ENCODE results near the gene LRRC32. TPM values are rescaled to one million over a fixed set of nuclear protein-coding genes. Genes with fewer than 3 reads are reported as not detected.

Gene LRRC32
- total RNA-seq, 1 donor from 2014 or later = 66.3 TPM

DNA sequence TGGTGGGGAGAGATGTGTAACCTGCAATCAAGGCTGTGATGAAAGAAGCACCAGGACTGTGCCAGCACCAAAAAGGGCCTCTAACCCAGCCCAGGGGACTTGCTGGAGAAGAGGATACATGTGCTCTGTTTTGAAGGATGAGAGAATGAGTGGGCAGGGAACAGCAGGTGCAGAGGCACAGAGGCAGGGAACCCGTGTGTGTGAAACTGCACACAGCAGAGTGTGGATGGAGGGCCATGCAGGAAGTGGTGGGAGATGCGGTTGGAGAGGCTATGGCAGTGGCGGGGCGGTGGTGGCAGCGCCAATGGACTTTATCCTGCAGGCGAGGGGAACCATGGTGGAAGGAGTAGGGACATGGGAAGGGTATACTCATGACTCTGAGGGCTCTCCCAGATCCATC lies 25.2 kb upstream of the LRRC32 start:
- Histone ChIP-seq H3K4me1 (peaks cover 11% of the 10 kb centered on the region), H3K9me3 (no peaks in the 10 kb centered on the region), H3K4me3 (no peak overlapping the region), H3K36me3 (no peaks in the 10 kb centered on the region), H3K27ac (no peak overlapping the region), H3K27me3 (no peaks in the 10 kb centered on the region)
- intact Hi-C loops (cut with DNase I) = no loop called here
- TF ChIP-seq CTCF (IDR thresholded peaks at IDR 0.05) = no peak
- no peak for TF ChIP-seq POLR2A (IDR thresholded peaks at IDR 0.05)
- TF ChIP-seq POLR2AphosphoS5 (IDR thresholded peaks at IDR 0.05; ENCODE audit: insufficient read depth in 1 of 2, low read depth in 1 of 2) = no peak
- no peak for DNase-seq (ENCODE audit: extremely low spot score in 2 of 2)

GRCh38 chr11:76695133-76695532 lies 24.6 kb upstream of the LRRC32 start:
- no peaks in the 10 kb centered on the region for H3K9me3 ChIP-seq
- H3K27ac ChIP-seq = no peak overlapping the region

GRCh38 chr11:76694664-76695063 lies 24.1 kb upstream of the LRRC32 start:
- no peaks in the 10 kb centered on the region for H3K36me3 ChIP-seq
- DNase-seq (ENCODE audit: extremely low spot score in 2 of 2) = no peak
- intact Hi-C loops (cut with DNase I) = no loop called here
- no peak overlapping the region for H3K27ac ChIP-seq
- TF ChIP-seq CTCF (IDR thresholded peaks at IDR 0.05) (no peak), POLR2A (IDR thresholded peaks at IDR 0.05) (no peak), POLR2AphosphoS5 (IDR thresholded peaks at IDR 0.05; ENCODE audit: insufficient read depth in 1 of 2, low read depth in 1 of 2) (no peak)
- no peaks in the 10 kb centered on the region for H3K27me3 ChIP-seq
- H3K4me1 ChIP-seq = no peaks in the 10 kb centered on the region
- H3K9me3 ChIP-seq = no peaks in the 10 kb centered on the region
- H3K4me3 ChIP-seq = no peak overlapping the region

More at GRCh38 chr11:76695133-76695532, 24.6 kb upstream of the LRRC32 start:
- intact Hi-C loops (cut with DNase I) = no loop called here
- H3K4me1 ChIP-seq = peaks cover 5% of the 10 kb centered on the region
- DNase-seq (ENCODE audit: extremely low spot score in 2 of 2) = no peak
- no peak for TF ChIP-seq CTCF (IDR thresholded peaks at IDR 0.05)
- no peak for TF ChIP-seq POLR2A (IDR thresholded peaks at IDR 0.05)
- no peak for TF ChIP-seq POLR2AphosphoS5 (IDR thresholded peaks at IDR 0.05; ENCODE audit: insufficient read depth in 1 of 2, low read depth in 1 of 2)
- no peaks in the 10 kb centered on the region for H3K27me3 ChIP-seq
- no peaks in the 10 kb centered on the region for H3K36me3 ChIP-seq
- H3K4me3 ChIP-seq = no peak overlapping the region

- no peak overlapping the region for H3K4me3 ChIP-seq
- no peaks in the 10 kb centered on the region for H3K27me3 ChIP-seq
- no peaks in the 10 kb centered on the region for H3K4me1 ChIP-seq
- intact Hi-C loops (cut with DNase I) = no loop called here
- H3K36me3 ChIP-seq = no peaks in the 10 kb centered on the region
- TF ChIP-seq POLR2AphosphoS5 (IDR thresholded peaks at IDR 0.05; ENCODE audit: insufficient read depth in 1 of 2, low read depth in 1 of 2) (no peak), CTCF (IDR thresholded peaks at IDR 0.05) (no peak), POLR2A (IDR thresholded peaks at IDR 0.05) (no peak)
- no peak overlapping the region for H3K27ac ChIP-seq
- H3K9me3 ChIP-seq = no peaks in the 10 kb centered on the region
- DNase-seq (ENCODE audit: extremely low spot score in 2 of 2) = no peak
These were observed 23.3 kb upstream of the LRRC32 start for GRCh38 chr11:76693806-76694205.

DNA sequence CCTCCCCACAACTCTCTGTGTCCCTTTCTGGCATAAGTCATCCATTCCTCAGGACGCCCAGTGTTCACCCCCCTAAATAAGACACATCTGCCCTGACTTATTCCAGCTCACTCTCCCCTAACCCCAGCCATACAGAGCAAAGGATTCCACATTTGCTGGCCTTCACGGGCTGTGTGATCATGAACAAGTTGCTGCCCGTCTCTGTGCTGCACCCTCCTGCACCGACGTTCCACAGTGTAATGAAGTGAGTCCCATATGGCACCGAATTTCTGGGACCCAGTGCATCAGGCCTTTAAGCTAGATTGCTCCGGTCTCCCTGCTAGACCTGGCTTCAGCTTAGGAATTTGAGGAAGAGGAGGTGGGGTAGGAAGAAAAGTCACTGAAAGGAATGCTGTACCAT lies 22.4 kb upstream of the LRRC32 start:
- intact Hi-C loops (cut with DNase I) = no loop called here
- no peak for DNase-seq (ENCODE audit: extremely low spot score in 2 of 2)
- Histone ChIP-seq H3K4me3 (no peak overlapping the region), H3K27me3 (no peaks in the 10 kb centered on the region), H3K27ac (no peak overlapping the region), H3K36me3 (no peaks in the 10 kb centered on the region), H3K9me3 (no peaks in the 10 kb centered on the region), H3K4me1 (no peaks in the 10 kb centered on the region)
- TF ChIP-seq CTCF (IDR thresholded peaks at IDR 0.05) = no peak
- no peak for TF ChIP-seq POLR2A (IDR thresholded peaks at IDR 0.05)
- TF ChIP-seq POLR2AphosphoS5 (IDR thresholded peaks at IDR 0.05; ENCODE audit: insufficient read depth in 1 of 2, low read depth in 1 of 2) = no peak

All from vagina (tissue), 2 donors.